22Rv1 (cell line): ENCODE data around the gene CFAP74.
"Not testable (repeated sequence)": the region's sequence is repeated elsewhere in the genome, so short reads cannot be mapped to it uniquely, and the experiment has no call there.

Source experiments
- H3K27ac ChIP-seq: fragments of 450-650 bp; 2 replicates; pipeline ENCODE4 v1.5.1; 2017
- CTCF ChIP-seq: fragments of 450-650 bp; IDR thresholded peaks from 2 replicates; pipeline ENCODE4 v1.5.1; 2017; ENCODE audit warnings: mild to moderate bottlenecking
- ZFX ChIP-seq: fragments of 450-650 bp; IDR thresholded peaks from 2 replicates; pipeline ENCODE4 v1.6.1; 2017; ENCODE audit warnings: antibody characterized with exemption, borderline replicate concordance

CFAP74 gene

GRCh38 chr1:1892079-1892762, 111.4 kb downstream of the CFAP74 start:
- TF ChIP-seq CTCF (no peak), ZFX (no peak)
- peak overlapping the region; percentile 76 for H3K27ac ChIP-seq

- H3K27ac ChIP-seq = peak overlapping the region; percentile 76
- TF ChIP-seq ZFX (no peak), CTCF (no peak)
Measured at GRCh38 chr1:1891349-1892078, 112.1 kb downstream of the CFAP74 start.

GRCh38 chr1:1890506-1891348, 112.9 kb downstream of the CFAP74 start, which contains the start of gene GNB1:
Gene GNB1 (minus strand): TSS chr1:1891087. CDS start chr1:1825453, 65,634 bp downstream.
- peak within 1 kb of the TSS; percentile 76 for H3K27ac ChIP-seq
- TF ChIP-seq CTCF (no peak), ZFX (no peak)

GRCh38 chr1:1889847-1890505, 113.6 kb downstream of the CFAP74 start:
- peak overlapping the region; percentile 76 for H3K27ac ChIP-seq
- TF ChIP-seq ZFX (no peak), CTCF (no peak)

- peak overlapping the region; percentile 76 for H3K27ac ChIP-seq
- TF ChIP-seq ZFX (no peak), CTCF (no peak)
Measured at GRCh38 chr1:1889090-1889750, 114.4 kb downstream of the CFAP74 start.

GRCh38 chr1:1883890-1884289, 119.7 kb downstream of the CFAP74 start:
- H3K27ac ChIP-seq = not testable (repeated sequence)
